ENCODE measurements around the gene DTX3L. TPM values are rescaled to one million over a fixed set of nuclear protein-coding genes. Genes with fewer than 3 reads are reported as not detected.

DTX3L gene
- total RNA-seq, 1 donor from 2014 or later: 16.6 TPM

GRCh38 chr3:122612696-122613095 lies 48.6 kb downstream of the DTX3L start:
- Mint-ChIP-seq H3K4me3 (ENCODE audit: unreplicated experiment) (no peak overlapping the region), H3K27me3 (ENCODE audit: low read depth) (peaks cover 3% of the 10 kb centered on the region), H3K36me3 (ENCODE audit: low read depth) (no peaks in the 10 kb centered on the region), H3K9me3 (ENCODE audit: low read depth) (peaks cover 6% of the 10 kb centered on the region), H3K27ac (ENCODE audit: unreplicated experiment) (no peak overlapping the region), H3K4me1 (ENCODE audit: low read depth) (peaks cover 10% of the 10 kb centered on the region)
- no peak for DNase-seq (ENCODE audit: low spot score)
- TF ChIP-seq CTCF (IDR thresholded peaks at IDR 0.05): no peak

GRCh38 chr3:122615303-122615702 lies 51.2 kb downstream of the DTX3L start:
- no peak for TF ChIP-seq CTCF (IDR thresholded peaks at IDR 0.05)
- Mint-ChIP-seq H3K4me3 (ENCODE audit: unreplicated experiment) (no peak overlapping the region), H3K27me3 (ENCODE audit: low read depth) (peaks cover 18% of the 10 kb centered on the region), H3K36me3 (ENCODE audit: low read depth) (no peaks in the 10 kb centered on the region), H3K27ac (ENCODE audit: unreplicated experiment) (no peak overlapping the region), H3K4me1 (ENCODE audit: low read depth) (peaks cover 4% of the 10 kb centered on the region), H3K9me3 (ENCODE audit: low read depth) (peaks cover 1% of the 10 kb centered on the region)
- no peak for DNase-seq (ENCODE audit: low spot score)

GRCh38 chr3:122618614-122619013 lies 54.5 kb downstream of the DTX3L start:
- H3K4me3 Mint-ChIP-seq (ENCODE audit: unreplicated experiment): no peak overlapping the region
- TF ChIP-seq CTCF (IDR thresholded peaks at IDR 0.05): no peak
- no peak overlapping the region for H3K27ac Mint-ChIP-seq (ENCODE audit: unreplicated experiment)
- H3K9me3 Mint-ChIP-seq (ENCODE audit: low read depth): peaks cover 2% of the 10 kb centered on the region
- peaks cover 46% of the 10 kb centered on the region for H3K27me3 Mint-ChIP-seq (ENCODE audit: low read depth)
- H3K36me3 Mint-ChIP-seq (ENCODE audit: low read depth): no peaks in the 10 kb centered on the region
- no peak for DNase-seq (ENCODE audit: low spot score)
- no peaks in the 10 kb centered on the region for H3K4me1 Mint-ChIP-seq (ENCODE audit: low read depth)

GRCh38 chr3:122619040-122619439 lies 54.9 kb downstream of the DTX3L start:
- H3K27me3 Mint-ChIP-seq (ENCODE audit: low read depth): peaks cover 49% of the 10 kb centered on the region
- H3K9me3 Mint-ChIP-seq (ENCODE audit: low read depth): peaks cover 2% of the 10 kb centered on the region
- no peak for DNase-seq (ENCODE audit: low spot score)
- no peaks in the 10 kb centered on the region for H3K36me3 Mint-ChIP-seq (ENCODE audit: low read depth)
- TF ChIP-seq CTCF (IDR thresholded peaks at IDR 0.05): no peak
- H3K4me1 Mint-ChIP-seq (ENCODE audit: low read depth): no peaks in the 10 kb centered on the region
- no peak overlapping the region for H3K27ac Mint-ChIP-seq (ENCODE audit: unreplicated experiment)
- no peak overlapping the region for H3K4me3 Mint-ChIP-seq (ENCODE audit: unreplicated experiment)

- peaks cover 55% of the 10 kb centered on the region for H3K27me3 Mint-ChIP-seq (ENCODE audit: low read depth)
- no peak overlapping the region for H3K4me3 Mint-ChIP-seq (ENCODE audit: unreplicated experiment)
- no peaks in the 10 kb centered on the region for H3K36me3 Mint-ChIP-seq (ENCODE audit: low read depth)
- TF ChIP-seq CTCF (IDR thresholded peaks at IDR 0.05): no peak
- DNase-seq (ENCODE audit: low spot score): no peak
- H3K27ac Mint-ChIP-seq (ENCODE audit: unreplicated experiment): no peak overlapping the region
- peaks cover 2% of the 10 kb centered on the region for H3K9me3 Mint-ChIP-seq (ENCODE audit: low read depth)
- no peaks in the 10 kb centered on the region for H3K4me1 Mint-ChIP-seq (ENCODE audit: low read depth)
Observed at GRCh38 chr3:122620399-122620798, 56.3 kb downstream of the DTX3L start.

Data from chondrocyte (in vitro differentiated cells).